ENCODE data around the gene KRTDAP. TPM values are rescaled to one million over a fixed set of nuclear protein-coding genes. Genes with fewer than 3 reads are reported as not detected.
A peak's percentile ranks its signal among the peaks of the same experiment; 100 is the strongest.
"Not testable (repeated sequence)": the region's sequence is repeated elsewhere in the genome, so short reads cannot be mapped to it uniquely, and the experiment has no call there.

Gene KRTDAP
- total RNA-seq, 2 donors from 2014 or later, result not detected

GRCh38 chr19:35483089-35483488, 7.2 kb downstream of the KRTDAP start:
- H3K9me3 Mint-ChIP-seq, result no peaks in the 10 kb centered on the region
- H3K4me1 Mint-ChIP-seq, result no peaks in the 10 kb centered on the region
- H3K27ac Mint-ChIP-seq, result no peak overlapping the region
- no peaks in the 10 kb centered on the region for H3K36me3 Mint-ChIP-seq (ENCODE audit: low read depth)
- no peak for ATAC-seq (replicated peaks)
- peaks cover 3% of the 10 kb centered on the region for H3K27me3 Mint-ChIP-seq
- no peak overlapping the region for H3K4me3 Mint-ChIP-seq

GRCh38 chr19:35478794-35479677, 11.2 kb downstream of the KRTDAP start:
- Mint-ChIP-seq H3K27ac (no peak overlapping the region), H3K36me3 (ENCODE audit: low read depth) (no peaks in the 10 kb centered on the region), H3K27me3 (no peaks in the 10 kb centered on the region), H3K4me3 (no peak overlapping the region), H3K4me1 (no peaks in the 10 kb centered on the region), H3K9me3 (no peaks in the 10 kb centered on the region)
- ATAC-seq (replicated peaks), result no peak

GRCh38 chr19:35476149-35476548, 14.1 kb downstream of the KRTDAP start:
- no peak for ATAC-seq (replicated peaks)
- no peak overlapping the region for H3K4me3 Mint-ChIP-seq

GRCh38 chr19:35474594-35474993, 15.7 kb downstream of the KRTDAP start:
- H3K4me1 Mint-ChIP-seq; H3K27ac Mint-ChIP-seq; H3K4me3 Mint-ChIP-seq; H3K36me3 Mint-ChIP-seq (ENCODE audit: low read depth); H3K9me3 Mint-ChIP-seq; H3K27me3 Mint-ChIP-seq; ATAC-seq (replicated peaks): not testable (repeated sequence)

More at GRCh38 chr19:35476149-35476548, 14.1 kb downstream of the KRTDAP start:
- Mint-ChIP-seq H3K4me1 (no peaks in the 10 kb centered on the region), H3K27ac (peak overlapping the region; percentile 12), H3K9me3 (no peaks in the 10 kb centered on the region), H3K27me3 (no peaks in the 10 kb centered on the region), H3K36me3 (ENCODE audit: low read depth) (no peaks in the 10 kb centered on the region)

- Mint-ChIP-seq H3K27me3 (no peaks in the 10 kb centered on the region), H3K4me1 (no peaks in the 10 kb centered on the region), H3K9me3 (no peaks in the 10 kb centered on the region), H3K27ac (no peak overlapping the region), H3K36me3 (ENCODE audit: low read depth) (no peaks in the 10 kb centered on the region), H3K4me3 (no peak overlapping the region)
- no peak for ATAC-seq (replicated peaks)
Observed at GRCh38 chr19:35474104-35474503, 16.2 kb downstream of the KRTDAP start.

- no peak for ATAC-seq (replicated peaks)
- Mint-ChIP-seq H3K4me3 (no peak overlapping the region), H3K4me1 (peaks cover 5% of the 10 kb centered on the region)
Observed at GRCh38 chr19:35471946-35472345, 18.3 kb downstream of the KRTDAP start.

GRCh38 chr19:35471075-35471474, 19.2 kb downstream of the KRTDAP start:
- not testable (repeated sequence) for H3K9me3 Mint-ChIP-seq; H3K36me3 Mint-ChIP-seq (ENCODE audit: low read depth); H3K27ac Mint-ChIP-seq; H3K4me3 Mint-ChIP-seq; ATAC-seq (replicated peaks); H3K4me1 Mint-ChIP-seq; H3K27me3 Mint-ChIP-seq

More at GRCh38 chr19:35471946-35472345, 18.3 kb downstream of the KRTDAP start:
- Mint-ChIP-seq H3K9me3 (no peaks in the 10 kb centered on the region), H3K27ac (no peak overlapping the region), H3K27me3 (no peaks in the 10 kb centered on the region), H3K36me3 (ENCODE audit: low read depth) (no peaks in the 10 kb centered on the region)

- no peaks in the 10 kb centered on the region for H3K9me3 Mint-ChIP-seq
- no peak overlapping the region for H3K27ac Mint-ChIP-seq
- ATAC-seq (replicated peaks), result no peak
- no peak overlapping the region for H3K4me3 Mint-ChIP-seq
- no peaks in the 10 kb centered on the region for H3K36me3 Mint-ChIP-seq (ENCODE audit: low read depth)
- H3K4me1 Mint-ChIP-seq, result peaks cover 5% of the 10 kb centered on the region
- H3K27me3 Mint-ChIP-seq, result no peaks in the 10 kb centered on the region
Observed at GRCh38 chr19:35470128-35470527, 20.1 kb downstream of the KRTDAP start.

- no peaks in the 10 kb centered on the region for H3K9me3 Mint-ChIP-seq
- H3K27ac Mint-ChIP-seq, result no peak overlapping the region
- H3K4me3 Mint-ChIP-seq, result no peak overlapping the region
- H3K36me3 Mint-ChIP-seq (ENCODE audit: low read depth), result no peaks in the 10 kb centered on the region
- ATAC-seq (replicated peaks), result peak; percentile 99
- peaks cover 5% of the 10 kb centered on the region for H3K4me1 Mint-ChIP-seq
- H3K27me3 Mint-ChIP-seq, result no peaks in the 10 kb centered on the region
Observed at GRCh38 chr19:35468637-35469036, 21.6 kb downstream of the KRTDAP start.

GRCh38 chr19:35466259-35466658, 24.0 kb downstream of the KRTDAP start:
- Mint-ChIP-seq H3K4me3 (no peak overlapping the region), H3K9me3 (no peaks in the 10 kb centered on the region), H3K27ac (no peak overlapping the region), H3K4me1 (peaks cover 16% of the 10 kb centered on the region), H3K36me3 (ENCODE audit: low read depth) (no peaks in the 10 kb centered on the region), H3K27me3 (no peaks in the 10 kb centered on the region)
- ATAC-seq (replicated peaks), result no peak

GRCh38 chr19:35462956-35463355, 27.3 kb downstream of the KRTDAP start:
- H3K36me3 Mint-ChIP-seq (ENCODE audit: low read depth); ATAC-seq (replicated peaks); H3K27me3 Mint-ChIP-seq; H3K9me3 Mint-ChIP-seq: not testable (repeated sequence)
- Mint-ChIP-seq H3K4me1 (peaks cover 30% of the 10 kb centered on the region), H3K27ac (peak overlapping the region; percentile 42), H3K4me3 (peak overlapping the region; percentile 42)

- no peaks in the 10 kb centered on the region for H3K27me3 Mint-ChIP-seq
- no peaks in the 10 kb centered on the region for H3K36me3 Mint-ChIP-seq (ENCODE audit: low read depth)
- H3K4me1 Mint-ChIP-seq, result peaks cover 27% of the 10 kb centered on the region
- H3K4me3 Mint-ChIP-seq, result peak overlapping the region; percentile 42
- ATAC-seq (replicated peaks), result peak; percentile 92
- H3K9me3 Mint-ChIP-seq, result no peaks in the 10 kb centered on the region
- peak overlapping the region; percentile 42 for H3K27ac Mint-ChIP-seq
Observed at GRCh38 chr19:35462476-35462953, 27.7 kb downstream of the KRTDAP start.

GRCh38 chr19:35461788-35462187, 28.5 kb downstream of the KRTDAP start:
- not testable (repeated sequence) for ATAC-seq (replicated peaks); H3K27me3 Mint-ChIP-seq; H3K9me3 Mint-ChIP-seq; H3K36me3 Mint-ChIP-seq (ENCODE audit: low read depth); H3K27ac Mint-ChIP-seq; H3K4me3 Mint-ChIP-seq
- H3K4me1 Mint-ChIP-seq, result peaks cover 33% of the 10 kb centered on the region

- peak overlapping the region; percentile 16 for H3K4me3 Mint-ChIP-seq
- ATAC-seq (replicated peaks), result no peak
- peak overlapping the region; percentile 1 for H3K27ac Mint-ChIP-seq
Observed at GRCh38 chr19:35461060-35461459, 29.2 kb downstream of the KRTDAP start.

GRCh38 chr19:35460608-35461007, 29.7 kb downstream of the KRTDAP start:
- no peaks in the 10 kb centered on the region for H3K36me3 Mint-ChIP-seq (ENCODE audit: low read depth)
- peak overlapping the region; percentile 16 for H3K4me3 Mint-ChIP-seq
- peak; percentile 21 for ATAC-seq (replicated peaks)
- peaks cover 38% of the 10 kb centered on the region for H3K4me1 Mint-ChIP-seq
- no peaks in the 10 kb centered on the region for H3K27me3 Mint-ChIP-seq
- no peaks in the 10 kb centered on the region for H3K9me3 Mint-ChIP-seq
- peak overlapping the region; percentile 1 for H3K27ac Mint-ChIP-seq

More at GRCh38 chr19:35461060-35461459, 29.2 kb downstream of the KRTDAP start:
- no peaks in the 10 kb centered on the region for H3K27me3 Mint-ChIP-seq
- no peaks in the 10 kb centered on the region for H3K9me3 Mint-ChIP-seq
- no peaks in the 10 kb centered on the region for H3K36me3 Mint-ChIP-seq (ENCODE audit: low read depth)
- peaks cover 34% of the 10 kb centered on the region for H3K4me1 Mint-ChIP-seq
